AML-193 (cell line): ENCODE data around the gene C16orf78.
"Not testable (repeated sequence)": the region's sequence is repeated elsewhere in the genome, so short reads cannot be mapped to it uniquely, and the experiment has no call there.

Experiments used
- DNase-seq, 2 experiments: peaks; one replicate each; lab custom pipeline; 2025; lab: John Stamatoyannopoulos, UW

C16orf78 gene

DNA sequence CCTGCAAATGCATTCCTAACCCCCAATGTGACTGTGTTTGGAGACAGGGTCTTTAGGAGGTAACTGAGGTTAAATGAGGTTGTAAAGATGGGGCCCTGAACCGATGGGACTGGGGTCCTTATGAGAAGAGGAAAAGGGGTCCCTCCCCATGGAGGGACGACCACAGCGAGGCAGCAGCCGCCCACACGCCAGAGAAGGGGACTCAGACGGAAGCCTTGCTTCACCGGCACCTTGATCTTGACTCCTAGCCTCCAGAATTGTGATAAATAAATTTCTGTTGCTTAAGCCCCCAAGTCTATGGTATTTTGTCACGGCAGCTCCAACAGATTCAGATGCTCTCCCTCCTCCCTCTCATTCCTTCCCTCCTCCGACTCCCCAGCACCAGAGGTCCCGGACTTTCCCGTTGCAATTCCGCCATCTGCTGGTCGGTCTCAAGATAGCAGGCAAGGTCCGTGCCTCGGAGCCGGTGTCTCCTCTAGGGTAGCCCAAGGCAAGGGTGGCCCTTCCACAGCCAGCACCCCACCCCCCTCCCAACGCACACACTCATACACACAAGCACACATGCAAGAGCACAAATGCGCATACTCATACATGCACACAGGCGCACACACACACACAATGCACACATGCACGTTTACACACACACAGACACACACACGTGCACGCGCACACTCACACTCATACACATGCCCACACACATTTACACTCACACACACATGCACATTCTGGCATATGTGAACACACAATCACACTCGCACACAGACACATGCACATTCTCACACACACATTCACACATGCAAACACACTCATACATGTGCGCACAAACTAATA, 23.1 kb upstream of the C16orf78 start:
- DNase-seq: peak; percentile 16 to 33

GRCh38 chr16:49351096-49351487, 22.5 kb upstream of the C16orf78 start:
- DNase-seq: no peak

- peak in 1 of 2 experiments; percentile 6 for DNase-seq
Measured at GRCh38 chr16:49352892-49353291, 20.7 kb upstream of the C16orf78 start.

DNA sequence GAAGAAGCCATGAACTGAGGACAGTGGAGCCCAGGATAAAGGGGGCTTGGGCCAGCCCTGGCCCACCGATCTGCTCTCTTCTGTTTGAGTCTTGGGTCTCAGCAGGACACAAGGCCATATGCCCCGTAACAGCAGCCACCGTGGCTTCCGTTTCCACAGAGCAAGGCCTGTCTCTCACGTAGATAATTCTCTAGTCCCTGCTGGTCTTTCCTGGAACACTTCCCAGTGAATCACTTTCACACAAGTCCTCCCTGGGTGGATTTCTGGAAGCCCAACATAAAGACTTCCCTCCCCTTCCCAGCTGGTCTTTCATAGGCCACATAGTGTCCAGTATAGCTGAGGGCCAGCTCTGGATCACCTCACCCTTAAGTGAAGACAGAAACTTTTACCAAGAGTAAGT, 19.9 kb upstream of the C16orf78 start:
- DNase-seq: no peak

- no peak for DNase-seq
Measured at GRCh38 chr16:49354101-49354500, 19.5 kb upstream of the C16orf78 start.

- DNase-seq: no peak
Measured at GRCh38 chr16:49354991-49355390, 18.6 kb upstream of the C16orf78 start.

- no peak for DNase-seq
Measured at GRCh38 chr16:49355933-49356665, 17.5 kb upstream of the C16orf78 start.

DNA sequence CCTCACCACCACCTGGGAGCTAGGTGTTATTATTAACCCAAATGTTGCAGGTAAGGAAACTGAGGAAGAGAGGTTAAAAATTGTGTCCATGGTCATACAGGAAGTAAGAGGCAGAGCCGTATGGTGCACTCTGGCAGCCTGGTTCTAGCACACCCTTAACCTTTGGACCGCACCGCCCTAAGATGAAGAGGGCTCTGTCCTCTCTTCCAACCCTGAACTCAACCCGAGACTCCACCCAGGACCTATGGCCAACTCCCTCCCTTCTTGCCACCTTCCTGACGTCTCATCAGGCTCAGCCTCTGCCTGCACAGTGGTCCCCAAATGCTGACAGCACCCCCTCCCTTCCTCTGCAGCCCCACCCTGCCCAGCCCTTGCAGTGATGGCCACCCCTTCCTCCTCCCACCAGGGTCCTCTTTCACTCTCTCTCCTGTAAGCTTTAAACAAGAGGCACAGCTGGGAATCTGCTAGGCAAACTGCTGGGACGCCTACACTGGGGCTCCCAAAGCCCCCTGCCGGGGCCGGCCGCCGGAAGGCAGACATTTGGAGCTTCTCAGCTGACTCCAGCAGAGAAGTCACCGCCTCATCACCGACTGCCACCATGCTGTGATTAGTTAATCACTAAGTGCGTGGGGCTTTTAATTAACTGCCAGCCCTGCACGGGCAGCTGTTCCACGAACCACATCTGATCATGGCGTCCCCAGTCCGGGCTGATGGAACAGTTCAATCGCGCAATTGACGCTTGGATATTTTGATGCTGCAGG, 16.7 kb upstream of the C16orf78 start:
- no peak for DNase-seq

DNA sequence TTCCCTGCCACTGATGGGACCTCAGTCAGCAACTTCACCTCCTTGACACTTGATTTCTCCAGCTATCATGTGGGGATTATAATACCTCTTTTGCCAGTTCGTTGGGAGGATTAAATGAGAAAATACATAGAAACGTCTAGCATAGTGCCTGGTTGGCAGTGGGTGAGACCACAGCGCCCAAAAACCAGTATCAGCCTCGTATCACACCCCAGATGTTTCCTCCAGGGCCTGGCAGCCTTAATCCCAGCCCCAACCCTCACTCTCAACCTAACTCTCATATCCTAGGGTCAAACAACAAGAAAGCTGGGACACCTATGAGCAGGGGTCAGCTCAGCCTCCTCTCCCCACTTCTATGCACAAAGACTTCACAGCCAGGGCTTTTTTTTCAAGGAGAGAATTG, 14.0 kb upstream of the C16orf78 start:
- no peak for DNase-seq

- DNase-seq: not testable (repeated sequence)
Measured at GRCh38 chr16:49361731-49362130, 11.9 kb upstream of the C16orf78 start.

DNA sequence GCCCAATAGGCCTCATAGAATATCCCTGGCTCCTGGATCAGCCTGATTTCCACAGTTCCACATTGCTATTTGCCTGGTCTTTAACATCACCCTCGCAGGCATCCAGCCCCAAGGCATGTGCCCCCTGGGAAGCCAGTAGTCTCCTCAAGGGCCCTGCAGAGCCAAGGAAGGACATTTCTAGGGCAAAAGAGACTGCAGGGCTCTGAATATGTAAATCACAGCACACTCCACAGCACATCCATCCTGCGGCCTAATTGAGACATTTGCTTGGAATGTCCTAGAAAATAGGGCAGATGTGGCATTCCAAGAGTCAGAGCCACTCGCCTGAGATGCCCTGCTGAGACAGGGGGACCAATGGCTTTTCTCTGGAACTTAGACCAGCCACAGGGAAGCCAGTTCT, 11.4 kb upstream of the C16orf78 start:
- DNase-seq: no peak

DNA sequence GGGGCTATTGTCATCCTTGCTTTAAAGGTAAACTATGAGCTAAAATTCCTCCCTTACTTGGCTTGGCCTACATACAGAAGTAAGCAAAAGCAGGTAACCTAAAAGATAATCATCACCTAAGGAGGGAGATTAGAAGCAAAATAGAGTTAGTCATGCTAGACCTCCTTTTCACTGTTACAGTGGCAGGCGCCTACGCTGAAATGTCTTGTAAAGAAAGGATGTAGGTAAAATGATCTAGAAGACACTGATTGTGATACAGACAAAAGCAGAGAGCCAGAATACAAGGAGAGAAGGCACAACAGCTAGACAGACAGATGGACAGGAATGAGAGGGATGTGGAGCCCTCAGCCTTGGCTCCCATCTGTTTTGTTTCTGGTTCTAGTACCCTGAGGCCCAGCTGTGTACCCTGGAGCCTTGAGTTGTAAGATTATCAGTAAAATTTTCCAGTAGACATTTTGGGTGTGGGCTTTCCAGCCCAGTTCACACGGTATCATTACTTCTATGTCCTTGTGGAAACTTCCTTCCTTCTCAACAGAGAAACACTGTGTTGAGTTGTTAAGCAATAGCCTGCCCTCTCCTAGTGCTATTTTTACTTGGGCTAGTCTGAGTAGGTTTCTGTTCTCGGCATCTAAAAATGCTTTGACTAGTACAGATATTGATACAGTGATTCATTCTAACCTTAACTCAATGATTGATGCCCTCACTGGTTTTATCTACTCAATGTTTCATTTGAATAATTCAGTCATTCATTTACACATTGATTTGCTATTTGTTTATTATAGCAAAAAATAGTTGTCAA, 7.7 kb upstream of the C16orf78 start:
- no peak for DNase-seq

DNA sequence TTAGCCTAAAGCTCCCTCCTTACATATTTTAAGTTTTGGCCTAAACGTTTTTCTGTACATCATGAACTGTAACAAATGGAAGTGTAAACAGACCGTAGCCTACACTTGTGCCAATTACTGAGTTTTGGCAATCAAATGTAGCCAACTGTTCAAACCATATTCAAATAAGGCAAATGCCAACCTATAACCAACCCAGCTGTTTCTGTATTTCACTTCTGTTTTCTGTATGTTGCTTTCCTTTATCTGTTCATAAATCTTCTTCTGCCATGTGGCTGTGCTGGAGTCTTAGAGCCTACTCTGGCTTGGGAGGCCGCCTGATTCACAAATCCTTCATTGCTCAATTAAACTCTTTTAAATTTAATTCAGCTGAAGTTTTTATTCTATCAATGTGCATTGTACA, 6.9 kb upstream of the C16orf78 start:
- DNase-seq: no peak

DNA sequence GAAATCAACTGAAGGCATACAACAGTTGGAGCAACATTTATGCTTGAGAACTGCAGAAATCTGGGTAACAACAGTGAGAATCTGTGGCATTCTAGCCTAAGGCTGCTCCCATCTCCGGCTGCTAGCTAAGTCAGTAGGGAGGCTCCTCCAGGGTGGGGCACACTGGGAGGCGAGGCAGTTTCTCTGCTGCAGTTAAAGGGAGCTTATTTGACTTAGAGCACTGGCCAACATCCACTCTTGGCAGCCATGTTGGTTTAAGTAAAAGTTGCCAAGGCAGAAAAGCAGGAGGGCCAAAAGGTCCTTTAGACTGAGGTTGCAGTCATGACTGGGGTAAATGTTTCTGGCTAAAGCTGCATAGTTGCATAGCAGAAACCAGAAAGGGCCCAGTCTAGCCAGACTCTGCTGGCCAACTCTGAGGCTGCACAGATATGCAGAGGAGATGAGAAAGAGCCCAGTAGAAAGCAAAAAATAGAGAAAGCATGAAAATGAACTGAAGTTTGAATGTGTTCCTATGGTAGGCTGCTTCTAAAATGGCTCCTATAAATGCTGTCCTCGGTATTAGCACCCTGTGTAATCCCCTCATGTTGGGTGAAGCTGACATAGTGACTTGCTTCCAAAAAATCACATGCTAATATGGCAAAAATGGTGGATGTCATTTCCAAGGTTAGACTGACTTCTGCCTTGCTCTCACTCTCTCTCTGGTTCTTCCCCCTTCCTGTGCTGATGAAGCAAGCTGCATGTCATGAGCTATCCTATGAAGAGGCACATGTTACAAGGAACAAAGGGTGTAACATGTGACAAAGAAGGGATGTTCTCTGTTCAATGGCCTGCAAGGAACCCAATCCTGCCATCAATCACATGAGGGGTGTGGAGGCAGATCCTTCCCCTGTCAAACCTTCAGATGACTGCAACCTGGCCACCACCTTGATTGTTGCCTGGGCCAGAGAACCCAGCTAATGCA, 3.7 kb upstream of the C16orf78 start:
- no peak for DNase-seq

DNA sequence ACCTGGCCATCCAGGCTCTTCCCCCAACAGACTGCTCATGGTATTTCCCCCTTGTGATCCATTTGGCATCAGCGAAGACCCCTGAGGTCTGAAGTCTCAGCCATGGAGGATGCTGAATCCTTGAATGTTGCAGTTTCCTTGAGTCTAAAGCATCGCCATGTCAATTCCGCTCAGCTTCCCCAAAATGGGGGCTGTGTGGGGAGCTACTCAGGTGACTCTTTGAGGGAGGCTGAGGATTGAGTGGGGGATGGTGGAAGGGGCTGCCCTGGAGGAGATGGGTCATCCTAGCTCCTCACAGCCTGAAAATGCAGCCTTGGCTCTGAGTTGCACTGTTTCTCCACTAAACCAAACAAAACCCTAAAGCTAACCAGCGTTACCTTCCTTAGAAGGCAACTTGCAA, 2.6 kb downstream of the C16orf78 start:
- DNase-seq: no peak

DNA sequence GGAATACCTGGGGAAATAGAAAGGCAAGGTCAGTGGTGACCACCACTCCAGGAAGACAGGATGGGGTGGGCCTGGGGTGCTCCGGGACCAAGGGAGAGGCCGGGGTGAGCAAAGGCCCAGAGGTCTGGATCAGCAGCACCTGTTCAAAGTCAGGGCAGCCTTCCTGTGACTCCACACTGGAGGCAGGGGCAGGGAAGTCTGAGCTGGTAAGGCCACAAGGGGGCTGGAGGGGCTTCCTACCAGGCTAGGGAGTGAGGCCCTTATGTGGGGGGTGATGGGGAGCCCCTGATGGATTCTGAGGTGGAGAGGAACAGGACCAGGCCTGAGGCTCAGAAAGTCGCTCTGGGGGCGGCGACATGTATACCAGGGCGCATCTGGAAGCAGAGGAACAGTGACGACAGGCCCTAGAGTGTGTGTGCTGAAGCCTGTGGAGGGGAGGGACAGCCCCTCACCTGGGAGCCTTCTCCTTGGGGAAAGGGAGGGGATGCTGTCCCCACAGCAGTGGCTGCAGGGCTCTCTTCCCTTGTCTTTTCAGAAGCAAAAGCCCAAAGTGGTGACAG, 3.7 kb downstream of the C16orf78 start:
- DNase-seq: no peak

DNA sequence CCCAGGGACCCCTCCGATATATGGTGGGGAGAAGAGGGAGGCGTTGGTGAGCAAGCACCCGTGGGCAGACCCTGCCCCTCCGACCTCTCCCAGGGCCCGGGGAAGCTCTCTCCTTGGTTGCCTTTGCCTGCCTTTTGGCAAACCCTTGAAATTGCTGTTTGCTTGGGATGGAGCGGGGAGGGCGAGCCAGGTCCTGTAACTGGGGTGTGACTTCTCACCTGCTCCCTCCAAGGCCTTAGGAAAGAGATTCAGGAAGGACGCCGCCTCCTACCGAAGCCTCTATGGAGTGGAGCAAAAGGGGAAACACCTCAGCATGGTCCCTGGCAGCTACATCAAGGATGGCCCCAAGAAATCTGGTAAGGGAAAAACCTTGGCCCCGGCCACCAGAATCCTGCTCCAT, 4.6 kb downstream of the C16orf78 start:
- DNase-seq: no peak

- no peak for DNase-seq
Measured at GRCh38 chr16:49378816-49379215, 5.2 kb downstream of the C16orf78 start.

- no peak for DNase-seq
Measured at GRCh38 chr16:49382916-49383315, 9.3 kb downstream of the C16orf78 start.

DNA sequence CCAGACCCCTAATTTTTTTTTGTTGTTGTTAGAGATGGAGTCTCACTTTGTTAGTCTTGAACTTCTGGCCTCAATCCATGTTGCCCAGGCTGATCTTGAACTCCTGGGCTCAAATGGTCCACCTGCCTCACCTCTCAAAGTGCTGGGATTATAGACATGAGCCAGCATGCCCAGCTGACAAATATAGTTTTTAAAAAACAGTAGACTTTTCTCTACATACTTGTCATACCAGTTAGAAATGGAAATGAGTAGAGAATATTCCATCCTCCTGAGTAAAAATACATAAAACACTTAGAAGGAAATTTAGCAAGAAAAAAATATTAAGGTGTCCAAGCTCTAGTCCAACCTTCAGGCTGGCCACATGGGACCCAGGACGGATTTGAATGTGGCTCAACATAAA, 21.4 kb downstream of the C16orf78 start:
- no peak for DNase-seq
